HL-60 (cell line): ENCODE results near the gene IPCEF1.

Experiments
- GABPA ChIP-seq: IDR thresholded peaks from 2 replicates; pipeline ENCODE4 v1.6.1; 2012; ENCODE audit warnings: low read depth
- POLR2AphosphoS5 ChIP-seq: IDR thresholded peaks from 2 replicates; pipeline ENCODE4 v1.6.1; 2012; ENCODE audit warnings: low read depth
- TF ChIP-seq, protein P1 (sequence below): IDR thresholded peaks from one replicate; pipeline ENCODE4 v1.5.1; 2011; ENCODE audit warnings: low read length, control low read depth, inconsistent platforms; ENCODE audit not compliant: insufficient read depth

DNA sequence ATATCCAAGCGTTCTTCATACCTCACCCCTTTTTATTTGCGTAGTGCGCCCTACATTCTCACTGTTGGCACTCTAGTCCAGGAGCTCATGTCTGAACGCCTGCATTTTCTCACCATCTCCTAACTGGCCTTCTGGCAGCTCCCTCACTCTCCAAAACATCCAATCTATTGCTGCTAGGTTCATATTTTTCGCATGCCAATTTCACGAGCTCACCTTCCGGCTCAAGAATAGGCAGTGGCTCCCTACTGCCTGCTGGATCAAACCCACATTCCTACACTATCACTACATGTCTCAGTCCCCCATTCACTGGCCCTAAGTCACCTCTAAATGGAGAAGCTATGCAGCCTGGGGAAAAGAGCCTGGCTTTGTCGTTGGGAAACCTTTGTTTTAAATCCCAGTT lies 115.0 kb downstream of the IPCEF1 start:
- TF ChIP-seq, protein P1, sequence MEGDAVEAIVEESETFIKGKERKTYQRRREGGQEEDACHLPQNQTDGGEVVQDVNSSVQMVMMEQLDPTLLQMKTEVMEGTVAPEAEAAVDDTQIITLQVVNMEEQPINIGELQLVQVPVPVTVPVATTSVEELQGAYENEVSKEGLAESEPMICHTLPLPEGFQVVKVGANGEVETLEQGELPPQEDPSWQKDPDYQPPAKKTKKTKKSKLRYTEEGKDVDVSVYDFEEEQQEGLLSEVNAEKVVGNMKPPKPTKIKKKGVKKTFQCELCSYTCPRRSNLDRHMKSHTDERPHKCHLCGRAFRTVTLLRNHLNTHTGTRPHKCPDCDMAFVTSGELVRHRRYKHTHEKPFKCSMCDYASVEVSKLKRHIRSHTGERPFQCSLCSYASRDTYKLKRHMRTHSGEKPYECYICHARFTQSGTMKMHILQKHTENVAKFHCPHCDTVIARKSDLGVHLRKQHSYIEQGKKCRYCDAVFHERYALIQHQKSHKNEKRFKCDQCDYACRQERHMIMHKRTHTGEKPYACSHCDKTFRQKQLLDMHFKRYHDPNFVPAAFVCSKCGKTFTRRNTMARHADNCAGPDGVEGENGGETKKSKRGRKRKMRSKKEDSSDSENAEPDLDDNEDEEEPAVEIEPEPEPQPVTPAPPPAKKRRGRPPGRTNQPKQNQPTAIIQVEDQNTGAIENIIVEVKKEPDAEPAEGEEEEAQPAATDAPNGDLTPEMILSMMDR, result no peak
- no peak for TF ChIP-seq GABPA
- no peak for TF ChIP-seq POLR2AphosphoS5
